Glomerular endothelial cell (primary cell): ENCODE results near the gene POLR2F. TPM values are rescaled to one million over a fixed set of nuclear protein-coding genes. Genes with fewer than 3 reads are reported as not detected.
"Not testable (repeated sequence)": the region's sequence is repeated elsewhere in the genome, so short reads cannot be mapped to it uniquely, and the experiment has no call there.

Experiments used
- DNase-seq: peaks from one replicate; pipeline ENCODE4 v3.0.0-alpha.2; 2011; ENCODE audit warnings: low read depth, low spot score; ENCODE audit errors: extremely low read depth
- total RNA-seq: library from RNA; depleted of rRNA; stranded (reverse); fragments of >200 nt; gene quantifications from 2 replicates; pipeline ENCODE4 v1.2.3, GENCODE V29; 2015

The POLR2F gene
- total RNA-seq, 1 donor from 2014 or later, result 93.6 TPM

GRCh38 chr22:37924386-37925065 lies 29.0 kb upstream of the POLR2F start:
- no peak for DNase-seq

DNA sequence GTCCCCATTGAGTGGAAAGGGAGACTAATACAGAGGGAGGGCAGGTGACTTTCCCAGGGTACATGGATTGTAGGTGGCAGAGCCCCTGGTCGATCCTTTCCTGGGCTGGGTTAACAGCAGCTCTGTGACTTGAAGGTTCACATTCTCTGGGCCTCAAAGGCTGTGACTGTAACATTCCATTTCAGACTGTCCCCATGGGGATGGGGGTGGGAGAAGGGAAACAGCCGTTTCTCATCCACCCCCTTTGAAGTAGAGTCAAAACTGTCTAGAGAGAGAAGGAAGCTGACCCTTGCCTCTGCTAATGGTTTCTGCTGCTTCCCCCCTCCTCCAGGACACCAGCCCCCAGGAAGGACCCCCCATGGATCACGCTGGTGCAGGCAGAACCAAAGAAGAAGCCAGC lies 28.2 kb upstream of the POLR2F start:
- no peak for DNase-seq

GRCh38 chr22:37925767-37926166 lies 27.7 kb upstream of the POLR2F start:
- no peak for DNase-seq

- no peak for DNase-seq
These were observed 27.1 kb upstream of the POLR2F start for GRCh38 chr22:37926358-37926757.

DNA sequence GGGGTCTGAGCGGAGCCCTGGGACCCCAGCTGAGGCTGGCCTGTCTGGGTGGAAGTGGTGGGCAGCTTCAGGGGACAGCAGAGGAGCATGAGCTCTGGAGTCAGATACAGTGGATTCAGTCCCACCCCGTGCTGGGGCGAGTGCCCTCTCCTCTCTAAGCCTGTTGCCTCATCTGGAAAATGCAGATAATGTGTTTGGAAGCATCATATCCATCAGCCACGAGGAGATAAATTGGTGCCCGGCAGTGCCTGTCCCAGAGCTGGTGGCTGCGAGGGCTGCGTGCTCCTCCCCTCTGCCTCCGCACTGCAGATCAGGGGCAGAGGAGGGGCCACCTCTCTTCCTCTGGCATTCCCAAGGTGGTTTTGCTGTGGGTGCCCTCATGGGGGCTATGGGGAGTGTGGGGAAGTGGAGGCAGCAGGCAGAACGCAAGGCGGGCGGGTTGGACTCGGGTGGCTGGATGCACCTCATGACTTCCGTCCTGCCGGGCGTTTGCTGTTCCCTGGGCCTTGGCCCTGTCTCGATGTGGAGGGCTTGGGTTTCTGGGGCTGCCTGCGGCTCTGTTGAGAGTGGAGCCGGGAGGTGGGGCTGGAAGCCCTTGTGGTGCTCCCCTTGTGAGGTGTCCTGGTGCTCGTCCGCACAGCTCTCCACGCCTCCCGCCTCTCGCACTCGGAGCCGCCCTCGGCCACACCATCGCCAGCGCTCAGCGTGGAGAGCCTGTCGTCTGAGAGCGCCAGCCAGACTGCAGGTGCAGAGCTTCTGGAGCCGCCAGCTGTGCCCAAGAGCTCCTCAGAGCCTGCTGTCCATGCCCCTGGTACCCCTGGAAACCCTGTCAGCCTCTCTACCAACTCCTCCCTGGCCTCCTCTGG lies 26.5 kb upstream of the POLR2F start:
- DNase-seq, result no peak

DNA sequence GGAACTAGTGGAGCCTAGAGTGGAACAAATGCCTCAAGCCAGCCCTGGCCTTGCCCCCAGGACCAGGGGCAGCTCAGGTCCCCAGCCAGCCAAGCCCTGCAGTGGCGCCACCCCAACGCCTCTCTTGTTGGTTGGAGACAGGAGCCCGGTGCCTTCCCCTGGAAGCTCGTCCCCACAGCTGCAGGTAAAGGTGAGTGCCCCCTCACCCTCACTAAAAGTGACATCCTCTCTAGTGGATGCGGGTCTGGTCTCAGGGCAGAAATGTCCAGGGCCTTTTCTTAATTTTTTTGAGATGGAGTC lies 25.9 kb upstream of the POLR2F start:
- DNase-seq, result no peak

DNA sequence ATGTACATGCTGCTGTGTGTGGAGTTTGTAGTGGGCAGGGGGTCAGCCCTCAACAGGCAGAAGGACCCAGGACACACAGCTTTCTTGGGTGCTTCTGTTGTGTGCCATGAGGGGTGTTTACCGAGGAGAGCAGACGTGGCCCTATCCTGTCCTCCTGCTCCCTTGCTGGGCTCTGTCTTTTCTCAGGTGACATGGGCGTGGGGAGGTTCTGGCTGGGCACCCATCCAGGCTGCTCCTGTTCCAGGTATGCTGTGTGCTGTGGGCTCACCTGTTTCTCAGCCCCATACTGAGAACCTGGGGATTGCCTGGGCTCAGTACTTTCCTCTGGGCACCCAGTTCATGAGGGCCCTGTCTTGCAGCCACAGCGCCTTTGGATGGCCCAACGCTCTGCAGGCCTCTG lies 24.1 kb upstream of the POLR2F start:
- DNase-seq, result no peak

- no peak for DNase-seq
These were observed 23.1 kb upstream of the POLR2F start for GRCh38 chr22:37930270-37930951.

DNA sequence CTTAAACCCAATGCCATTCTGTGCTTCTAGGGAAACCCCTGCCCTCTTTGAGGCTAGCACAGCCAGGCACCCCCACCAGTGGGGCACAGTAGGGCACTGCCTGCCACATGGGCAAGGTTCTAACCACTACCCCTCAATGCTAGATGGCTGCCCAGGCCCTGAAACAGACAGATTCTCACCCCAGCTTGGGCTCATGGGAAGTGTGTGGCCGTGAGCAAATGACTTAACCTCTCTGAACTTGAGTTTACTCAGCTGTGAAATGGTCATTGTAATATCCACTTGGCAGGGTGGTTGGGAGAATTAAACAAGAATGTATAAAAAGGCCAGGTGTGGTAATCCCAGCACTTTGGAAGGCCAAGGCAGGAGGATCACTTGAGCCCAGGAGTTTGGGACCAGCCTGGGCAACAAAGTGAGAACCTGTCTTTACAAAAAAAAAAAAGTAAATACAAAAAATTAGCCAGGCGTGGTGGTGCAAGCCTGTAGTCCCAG lies 22.5 kb upstream of the POLR2F start:
- DNase-seq, result no peak

DNA sequence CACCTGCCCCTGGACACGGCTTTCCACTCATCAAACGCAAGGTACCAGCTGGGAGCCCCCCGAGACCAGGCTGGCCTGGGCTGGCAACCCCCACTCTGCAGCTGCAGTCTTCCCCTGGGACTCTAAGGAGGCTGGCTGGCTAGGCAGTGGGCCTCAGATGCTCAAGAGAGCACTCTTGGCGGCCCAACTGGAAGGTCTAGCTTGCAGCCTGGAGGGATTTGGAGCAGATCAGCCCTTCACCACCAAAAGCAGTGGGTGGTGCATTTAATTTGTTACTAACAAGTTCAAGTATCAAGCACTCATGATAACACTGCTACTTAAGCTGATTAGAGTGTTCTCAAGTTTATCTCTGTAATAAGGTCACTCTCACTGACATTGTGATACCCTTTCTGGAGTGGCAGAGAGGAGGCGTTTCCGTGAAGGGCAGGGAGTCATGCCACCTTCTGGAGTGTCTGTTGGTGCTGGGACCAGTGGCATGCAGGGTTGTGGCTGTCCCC lies 21.6 kb upstream of the POLR2F start:
- no peak for DNase-seq

GRCh38 chr22:37932401-37932800 lies 21.1 kb upstream of the POLR2F start:
- no peak for DNase-seq

- DNase-seq, result no peak
These were observed 20.5 kb upstream of the POLR2F start for GRCh38 chr22:37932821-37933578.

GRCh38 chr22:37933711-37934376 lies 19.7 kb upstream of the POLR2F start:
- peak; percentile 50 for DNase-seq

DNA sequence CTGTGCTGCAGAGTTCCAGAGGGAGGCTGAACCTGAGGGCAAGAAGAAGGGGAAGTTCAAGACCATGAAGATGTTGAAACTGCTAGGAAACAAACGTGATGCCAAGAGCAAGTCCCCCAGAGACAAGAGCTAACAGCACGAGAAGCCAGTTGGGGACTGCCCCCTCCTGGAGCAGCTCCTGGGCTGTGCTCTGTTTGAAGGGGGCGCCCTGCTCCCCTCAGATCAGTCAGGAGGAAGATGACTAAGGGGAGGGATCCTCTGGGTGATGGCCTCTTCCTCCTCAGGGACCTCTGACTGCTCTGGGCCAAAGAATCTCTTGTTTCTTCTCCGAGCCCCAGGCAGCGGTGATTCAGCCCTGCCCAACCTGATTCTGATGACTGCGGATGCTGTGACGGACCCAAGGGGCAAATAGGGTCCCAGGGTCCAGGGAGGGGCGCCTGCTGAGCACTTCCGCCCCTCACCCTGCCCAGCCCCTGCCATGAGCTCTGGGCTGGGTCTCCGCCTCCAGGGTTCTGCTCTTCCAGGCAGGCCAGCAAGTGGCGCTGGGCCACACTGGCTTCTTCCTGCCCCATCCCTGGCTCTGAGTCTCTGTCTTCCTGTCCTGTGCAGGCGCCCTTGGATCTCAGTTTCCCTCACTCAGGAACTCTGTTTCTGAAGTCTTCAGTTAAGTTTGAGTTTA lies 12.7 kb upstream of the POLR2F start:
- DNase-seq, result no peak

GRCh38 chr22:37942133-37942532 lies 11.4 kb upstream of the POLR2F start:
- no peak for DNase-seq

- no peak for DNase-seq
These were observed 10.2 kb upstream of the POLR2F start for GRCh38 chr22:37943136-37943824.

DNA sequence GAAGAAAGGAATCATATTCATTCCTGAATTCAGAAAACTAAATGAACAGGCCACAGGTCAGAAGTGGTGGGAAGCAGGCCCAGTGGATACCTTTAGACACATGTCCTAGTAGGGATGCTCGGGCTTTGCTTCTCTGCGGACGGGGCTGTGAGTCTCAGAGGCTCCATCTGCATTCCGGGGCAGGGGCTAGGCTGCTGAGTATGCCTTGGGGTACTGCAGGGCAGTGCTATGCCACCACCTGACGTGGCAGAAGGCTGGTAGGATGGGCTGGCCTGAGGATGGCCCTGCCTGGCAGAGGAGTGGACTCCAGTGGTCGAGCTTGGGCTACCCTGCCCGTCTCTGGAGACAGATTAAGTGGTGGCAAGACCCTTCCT lies 9.7 kb upstream of the POLR2F start:
- no peak for DNase-seq

- not testable (repeated sequence) for DNase-seq
These were observed 9.1 kb upstream of the POLR2F start for GRCh38 chr22:37944423-37944822.

- not testable (repeated sequence) for DNase-seq
These were observed 6.2 kb upstream of the POLR2F start for GRCh38 chr22:37947142-37947795.
